ENCODE measurements around the gene SLIT3.
"Not testable (repeated sequence)": the region's sequence is repeated elsewhere in the genome, so short reads cannot be mapped to it uniquely, and the experiment has no call there.

Gene SLIT3

DNA sequence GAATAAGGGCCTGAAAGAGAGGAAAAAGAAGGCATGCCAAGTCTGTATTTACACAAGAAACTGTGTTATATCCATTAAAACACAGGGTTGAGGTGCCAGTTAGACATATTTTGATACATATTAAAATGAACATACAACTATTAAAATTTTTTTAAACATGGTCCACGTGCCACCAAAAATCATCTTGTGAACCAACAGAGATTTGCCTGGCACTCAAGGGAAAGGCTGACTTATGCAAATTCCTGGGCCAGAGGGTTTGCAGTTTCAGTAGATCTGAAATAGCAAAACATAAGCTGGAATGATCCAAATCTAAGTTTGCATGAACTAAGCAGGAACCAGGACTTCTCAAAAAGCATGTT lies 168.7 kb downstream of the SLIT3 start:
- no peak for DNase-seq

DNA sequence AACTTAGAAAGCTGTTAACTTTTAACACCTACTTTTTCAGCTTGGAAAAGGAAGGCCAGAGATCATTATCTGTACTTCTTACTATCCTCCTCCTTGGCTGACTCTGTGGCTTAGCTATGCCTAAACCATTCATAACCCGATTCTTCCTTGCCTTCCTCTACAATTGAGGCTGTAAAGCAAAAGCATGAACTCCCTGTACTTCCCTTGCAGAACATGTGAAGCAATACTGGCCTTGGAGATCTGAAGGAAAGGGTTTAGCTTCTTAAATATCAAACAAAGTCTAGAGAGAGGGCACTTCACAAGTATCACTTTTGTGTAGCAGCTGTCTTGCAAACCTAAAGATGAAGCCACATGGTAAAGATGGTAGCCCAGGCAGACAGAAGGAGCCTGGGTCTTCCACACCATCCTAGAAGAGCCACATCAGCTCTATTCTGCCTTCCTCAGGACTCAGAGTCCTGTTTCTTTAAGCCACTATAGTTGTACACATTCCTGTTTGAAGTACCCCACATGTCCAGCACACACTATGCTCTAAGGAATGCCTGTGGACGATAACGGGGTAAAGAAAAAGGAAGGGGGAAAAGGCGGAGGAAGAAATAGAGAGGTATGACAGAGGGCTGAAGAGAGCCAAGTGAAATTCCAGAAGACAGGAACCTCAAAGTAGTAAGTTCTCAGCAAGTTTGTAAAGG lies 169.2 kb downstream of the SLIT3 start:
- DNase-seq: no peak

GRCh38 chr5:169128679-169129078 lies 172.3 kb downstream of the SLIT3 start:
- DNase-seq: no peak

DNA sequence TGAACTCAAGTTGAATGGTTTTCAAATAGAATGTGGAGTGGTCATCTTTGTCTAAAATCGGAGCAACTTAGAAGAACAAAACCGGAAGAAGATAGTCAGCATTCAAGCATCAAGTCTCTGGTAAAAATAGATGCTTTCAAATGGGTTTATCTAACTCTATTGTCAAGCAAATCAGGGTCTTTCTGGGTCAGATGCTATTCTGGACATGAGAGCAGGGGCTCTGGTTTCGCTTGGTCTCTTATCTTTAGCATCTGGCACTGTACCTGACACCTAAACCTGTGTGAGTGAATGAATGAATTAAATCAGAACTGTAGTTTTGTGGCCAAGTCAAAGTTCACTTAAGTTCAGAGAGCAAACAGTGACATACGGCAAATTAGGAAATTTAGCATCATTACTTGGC lies 173.5 kb downstream of the SLIT3 start:
- no peak for DNase-seq

GRCh38 chr5:169126481-169127021 lies 174.4 kb downstream of the SLIT3 start:
- DNase-seq: no peak

DNA sequence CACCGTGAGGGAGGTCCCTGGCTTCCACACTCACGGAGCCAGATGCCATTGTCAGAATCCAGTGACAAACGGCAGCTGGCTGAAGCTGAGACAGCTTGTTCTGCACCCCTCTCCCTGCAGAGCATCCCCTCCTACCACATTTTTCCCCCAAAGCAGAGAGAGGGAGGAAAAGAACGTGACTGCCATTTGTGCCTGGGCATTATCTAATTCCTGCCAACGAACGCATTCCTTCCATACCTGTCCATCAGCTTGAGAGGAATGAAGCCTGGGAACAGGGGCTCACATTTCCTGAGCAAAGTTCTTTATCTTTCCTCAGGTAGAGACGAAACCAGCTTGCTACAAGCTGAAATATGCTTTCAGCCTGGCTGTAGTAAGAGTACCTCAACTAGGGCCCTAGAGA lies 175.4 kb downstream of the SLIT3 start:
- no peak for DNase-seq

GRCh38 chr5:169122951-169123350 lies 178.0 kb downstream of the SLIT3 start:
- no peak for DNase-seq

GRCh38 chr5:169121630-169122420 lies 179.1 kb downstream of the SLIT3 start:
- no peak for DNase-seq

DNA sequence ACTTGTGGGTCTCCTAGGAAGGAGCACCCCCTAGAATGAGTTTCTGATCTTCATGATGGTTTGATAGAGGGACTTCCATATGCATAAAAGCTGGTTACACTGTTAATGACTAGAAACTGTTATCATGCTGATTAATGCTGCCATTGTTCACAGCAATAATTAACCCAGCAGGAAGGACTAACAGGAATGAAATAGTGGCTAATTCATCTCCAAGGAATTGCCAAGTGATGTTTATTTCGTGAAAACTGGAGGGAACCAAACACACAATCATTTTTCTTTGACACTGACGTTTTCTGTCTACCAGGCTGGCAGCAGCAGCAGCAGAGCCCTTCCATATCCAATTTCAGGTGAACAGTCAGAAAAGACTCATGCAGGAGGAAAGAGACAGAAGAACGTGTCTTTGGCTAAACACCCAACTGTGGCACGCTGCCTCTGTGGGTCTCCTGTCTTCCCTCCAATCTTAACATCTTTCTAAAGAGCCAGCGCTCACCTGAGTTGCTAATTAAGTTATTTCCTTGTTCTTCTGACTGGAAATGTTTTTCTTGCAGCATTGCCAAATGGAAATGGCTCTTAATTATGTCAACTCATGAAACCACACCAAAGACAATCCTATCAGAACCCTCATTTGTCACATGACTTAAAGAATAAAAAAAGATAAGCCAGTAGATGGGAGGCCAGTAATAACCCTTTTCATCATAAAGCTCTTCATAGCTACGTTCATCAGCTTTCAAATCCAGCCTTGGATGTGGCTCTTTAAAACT lies 181.5 kb downstream of the SLIT3 start:
- DNase-seq: no peak

- no peak for DNase-seq
These were observed 183.9 kb downstream of the SLIT3 start for GRCh38 chr5:169116961-169117461.

DNA sequence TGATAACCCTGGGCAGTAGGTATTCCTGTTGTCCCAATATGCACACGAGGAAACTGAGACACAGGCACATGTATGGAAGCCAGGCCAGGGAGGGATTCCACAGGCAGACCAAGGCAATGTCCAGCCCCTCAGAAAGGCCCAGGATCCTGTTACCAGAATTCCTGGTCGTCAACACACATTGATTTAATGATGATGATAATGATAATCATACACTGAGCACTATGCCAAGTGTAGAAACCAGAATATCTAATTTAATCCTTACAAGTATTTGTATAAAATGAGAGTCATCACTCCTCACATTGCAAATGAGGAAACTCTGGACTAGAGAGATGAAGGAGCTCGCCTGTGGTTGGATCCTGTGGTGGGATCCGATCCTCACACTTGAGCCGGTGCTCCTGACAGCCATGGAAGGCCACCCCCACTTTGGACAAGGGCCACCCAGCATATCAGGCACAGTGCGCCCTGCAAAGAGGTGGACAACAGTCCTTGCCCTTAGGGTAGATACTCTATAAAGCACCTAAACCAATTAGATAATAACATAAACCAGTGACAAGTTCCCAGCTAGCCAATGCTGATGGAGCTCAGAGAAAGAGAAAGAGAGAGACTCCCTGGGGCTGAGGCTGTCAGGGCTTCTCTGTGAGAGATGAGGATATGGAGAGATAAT lies 185.3 kb downstream of the SLIT3 start:
- DNase-seq: no peak

- no peak for DNase-seq
These were observed 186.4 kb downstream of the SLIT3 start for GRCh38 chr5:169114466-169115065.

- no peak for DNase-seq
These were observed 188.9 kb downstream of the SLIT3 start for GRCh38 chr5:169112016-169112415.

- no peak for DNase-seq
These were observed 193.8 kb downstream of the SLIT3 start for GRCh38 chr5:169106911-169107706.

- DNase-seq: not testable (repeated sequence)
These were observed 195.4 kb downstream of the SLIT3 start for GRCh38 chr5:169105582-169105981.

DNA sequence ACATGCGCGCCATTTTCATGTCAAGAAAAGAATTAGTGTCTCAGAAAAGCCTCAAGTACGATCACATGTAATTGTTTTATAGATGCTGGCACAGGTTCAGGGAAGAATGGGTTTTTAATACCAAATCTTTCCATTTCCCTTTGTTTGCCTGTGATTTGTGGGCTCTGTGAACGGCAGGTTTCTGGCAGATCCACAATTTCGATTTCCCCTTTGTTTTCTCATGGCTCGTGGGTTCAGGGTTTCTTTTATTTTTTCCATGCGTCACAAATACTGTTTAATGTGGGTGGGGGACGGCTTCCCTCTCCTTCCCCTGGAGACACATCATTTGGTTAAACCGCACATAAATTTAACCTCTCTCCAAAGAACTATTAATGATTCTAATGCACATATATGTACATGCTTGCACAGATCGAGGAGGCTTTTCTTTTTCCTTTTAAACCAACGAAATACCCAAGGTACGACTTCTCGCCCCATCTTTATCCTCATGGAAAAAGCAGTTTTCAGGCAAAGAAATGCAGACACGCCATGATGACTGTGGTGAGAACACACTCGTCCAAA lies 195.9 kb downstream of the SLIT3 start:
- DNase-seq: no peak

GRCh38 chr5:169103586-169104181 lies 197.3 kb downstream of the SLIT3 start:
- no peak for DNase-seq

GRCh38 chr5:169101966-169102365 lies 199.0 kb downstream of the SLIT3 start:
- no peak for DNase-seq

- no peak for DNase-seq
These were observed 200.2 kb downstream of the SLIT3 start for GRCh38 chr5:169100735-169101075.

DNA sequence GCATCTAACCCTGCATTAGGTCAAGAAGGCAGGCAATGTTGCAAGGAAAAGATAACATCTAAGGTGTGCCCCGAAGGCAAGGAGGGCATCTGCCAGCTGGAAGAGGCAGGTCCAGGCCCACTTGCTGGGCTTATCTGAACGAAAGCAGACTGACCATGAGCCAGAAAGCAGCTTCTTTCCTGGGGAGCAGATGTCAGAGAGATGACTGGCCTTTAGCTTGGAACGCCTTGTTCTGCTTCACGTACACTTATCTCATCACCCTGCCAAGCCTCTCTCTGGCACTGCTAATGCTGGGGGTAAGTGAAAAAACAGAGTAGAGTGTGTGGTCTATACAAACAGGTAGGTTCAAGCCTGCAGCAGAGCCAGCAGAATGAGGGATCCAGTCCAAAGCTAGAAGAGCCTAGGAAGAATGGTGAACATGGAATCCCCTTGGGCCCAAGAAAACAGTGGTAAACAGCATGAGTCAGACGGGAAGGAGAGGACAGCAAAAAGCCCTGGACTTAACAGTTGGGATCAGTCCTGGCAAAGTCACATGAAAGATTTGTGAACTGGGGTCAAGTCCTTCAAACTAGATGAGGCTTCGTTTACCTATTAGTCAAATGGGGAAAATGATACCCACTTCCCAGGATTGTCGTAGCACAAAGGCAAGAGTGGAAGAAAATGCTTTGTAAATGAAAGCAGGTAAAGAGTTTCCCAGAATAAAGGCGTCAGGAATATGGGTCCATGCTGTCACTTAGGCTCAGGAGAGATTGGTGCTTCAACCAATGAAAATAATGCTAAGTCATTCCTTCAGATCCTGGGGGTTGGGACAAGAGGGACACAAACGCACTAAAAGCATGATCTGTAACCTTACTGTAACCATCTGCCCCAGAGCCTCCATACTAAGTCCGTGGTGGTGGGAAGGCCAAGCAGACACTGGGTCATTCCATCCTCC lies 200.9 kb downstream of the SLIT3 start:
- no peak for DNase-seq

All from NCI-H748 treated with DMSO at 0.1 percent for 48 hours (cell line).